ENCODE results near the gene CPEB4.

The CPEB4 gene

DNA sequence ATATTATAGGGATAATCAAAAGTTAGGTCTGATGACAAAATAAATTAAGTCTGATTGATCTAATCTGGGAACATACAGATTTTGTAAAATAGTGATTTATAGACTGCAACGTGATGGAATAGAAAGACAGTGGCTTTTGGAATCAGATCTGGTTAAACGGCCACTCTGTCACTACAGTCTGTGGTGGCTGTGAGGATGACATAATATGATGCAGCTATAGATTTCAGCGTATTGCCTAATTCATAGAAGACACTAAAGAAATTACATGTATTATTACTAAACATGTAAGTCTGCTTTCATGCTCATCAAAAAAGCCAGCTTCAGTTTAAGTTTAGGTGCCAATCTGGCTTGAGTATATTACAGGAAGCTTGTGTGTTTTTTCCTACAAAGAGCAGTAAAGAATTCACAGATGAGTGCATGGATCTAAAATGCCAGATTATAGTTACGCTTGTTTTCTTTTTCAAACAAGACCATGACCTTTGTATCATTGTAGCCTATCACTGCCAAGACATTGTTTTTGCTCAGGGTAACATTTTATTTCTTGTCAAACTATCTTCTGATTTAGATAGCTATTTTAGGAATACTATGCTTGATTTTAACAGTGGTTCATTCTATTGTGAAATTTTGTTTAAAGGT lies 25.7 kb downstream of the CPEB4 start:
- peak; percentile 23 for DNase-seq (ENCODE audit: low spot score)

DNA sequence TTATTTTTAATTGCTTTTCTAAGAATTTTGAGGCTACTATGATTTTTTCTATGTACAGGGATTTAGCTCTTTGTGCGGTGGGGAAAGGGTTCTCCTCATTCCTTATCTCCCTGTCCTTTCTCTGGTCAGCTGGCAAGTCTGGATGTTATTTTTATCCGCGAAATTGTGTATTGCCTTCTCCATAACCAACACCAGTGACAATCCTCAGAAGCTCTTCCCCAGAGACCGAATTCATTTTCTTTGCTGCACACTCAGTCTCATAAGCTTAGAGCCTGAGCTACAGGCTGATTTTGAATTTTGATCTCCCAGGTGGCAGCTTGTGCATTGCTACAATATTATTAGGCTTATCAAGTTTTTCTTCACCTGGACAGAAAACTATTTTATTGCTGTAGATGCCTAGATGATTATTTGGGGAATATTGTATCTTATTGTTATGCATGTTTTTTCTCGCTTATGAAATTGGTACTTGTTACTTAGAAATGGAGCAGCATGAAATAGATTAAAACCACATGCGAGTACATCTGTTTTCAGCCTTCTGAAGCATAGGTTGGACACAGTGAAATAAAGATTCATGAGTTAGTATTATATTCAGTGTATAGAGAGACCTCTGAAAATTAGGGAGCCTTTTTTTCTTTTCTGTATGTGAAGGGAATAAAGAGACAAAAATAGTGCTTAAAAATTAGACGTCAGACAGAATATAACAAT lies 27.3 kb downstream of the CPEB4 start:
- peak; percentile 53 for DNase-seq (ENCODE audit: low spot score)

DNA sequence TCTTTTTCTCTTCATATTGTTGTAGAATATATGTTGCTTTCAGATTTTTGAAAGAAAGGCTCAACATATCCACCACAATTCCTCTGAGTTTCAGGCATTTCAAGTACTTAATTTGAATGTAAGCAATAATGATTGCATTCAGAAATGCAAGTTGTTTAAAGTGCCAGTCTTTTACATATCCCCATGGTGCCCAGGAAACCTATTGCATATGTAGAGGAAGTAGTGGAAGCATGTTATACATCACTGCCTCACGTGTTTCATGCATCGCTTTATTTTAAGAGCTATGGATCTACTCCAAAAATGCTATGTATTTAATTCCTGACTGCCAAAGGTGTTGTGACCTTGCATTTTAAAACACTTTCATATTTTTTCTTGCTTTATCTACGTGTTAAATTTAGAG lies 28.1 kb downstream of the CPEB4 start:
- DNase-seq (ENCODE audit: low spot score), result no peak

DNA sequence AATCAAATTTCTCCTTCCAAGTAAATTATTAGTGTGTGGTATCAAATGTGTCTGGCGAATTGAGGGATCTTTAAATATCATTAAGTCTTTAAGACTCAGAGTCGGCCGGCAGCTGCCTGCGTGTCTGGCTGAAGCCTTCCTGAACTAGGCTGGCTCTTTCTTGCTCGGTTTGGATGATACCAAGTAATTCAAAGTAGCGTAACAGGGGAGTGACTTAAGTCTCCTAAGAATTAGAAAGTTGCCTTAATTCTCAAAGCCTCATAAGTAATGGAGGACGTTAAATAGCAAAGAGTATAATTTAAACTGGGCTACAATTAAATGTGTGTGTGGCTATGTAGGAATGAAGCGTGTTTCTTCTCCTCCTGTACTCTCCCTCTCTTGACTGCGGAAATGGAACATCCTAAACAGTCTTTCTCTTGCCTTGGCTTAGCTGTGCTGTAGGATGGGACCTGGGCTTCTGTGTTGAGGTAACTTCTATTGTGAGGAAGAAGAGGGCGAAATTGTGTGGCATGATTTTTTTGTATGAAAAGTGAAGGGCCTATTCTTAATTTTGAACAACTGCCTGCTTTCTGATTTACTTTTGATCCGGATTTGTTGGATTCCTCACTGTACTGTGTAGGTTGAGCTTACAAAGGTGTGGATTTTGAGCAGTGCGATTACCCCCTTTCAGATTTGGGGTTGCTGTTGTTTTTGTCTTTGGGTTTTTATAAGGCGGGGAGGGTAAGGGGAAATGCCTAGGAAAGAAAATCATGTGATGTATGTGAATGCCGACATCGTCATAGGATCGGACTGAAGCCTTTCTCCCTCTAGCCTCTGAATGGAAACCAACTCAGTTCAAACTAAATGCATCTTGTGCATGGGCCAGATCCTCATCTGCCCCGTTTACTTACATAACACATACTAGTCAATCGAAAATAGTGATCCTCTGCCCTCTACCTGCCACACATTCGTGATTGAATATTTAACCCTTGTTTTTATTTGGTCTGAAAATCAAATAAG lies 29.9 kb downstream of the CPEB4 start:
- peak; percentile 93 for DNase-seq (ENCODE audit: low spot score)

DNA sequence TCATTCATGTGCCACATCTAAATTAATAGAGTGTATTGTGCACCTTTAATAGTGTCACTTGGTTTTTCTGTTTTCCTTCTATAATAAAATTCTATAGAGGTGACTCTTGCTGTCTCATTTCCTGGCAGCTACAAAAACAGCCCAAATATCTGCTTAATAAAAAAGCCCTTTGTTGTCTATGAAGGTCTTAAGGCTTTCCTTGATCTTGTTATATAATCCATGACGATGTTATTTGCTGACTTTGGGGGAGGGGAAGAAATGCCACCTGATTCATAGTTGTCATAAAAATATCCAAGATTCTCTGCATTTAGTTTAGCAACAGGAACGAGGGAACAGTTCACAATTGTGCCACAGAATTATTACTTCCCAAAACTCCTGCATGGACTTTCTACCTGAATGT lies 31.3 kb downstream of the CPEB4 start:
- DNase-seq (ENCODE audit: low spot score), result no peak

DNA sequence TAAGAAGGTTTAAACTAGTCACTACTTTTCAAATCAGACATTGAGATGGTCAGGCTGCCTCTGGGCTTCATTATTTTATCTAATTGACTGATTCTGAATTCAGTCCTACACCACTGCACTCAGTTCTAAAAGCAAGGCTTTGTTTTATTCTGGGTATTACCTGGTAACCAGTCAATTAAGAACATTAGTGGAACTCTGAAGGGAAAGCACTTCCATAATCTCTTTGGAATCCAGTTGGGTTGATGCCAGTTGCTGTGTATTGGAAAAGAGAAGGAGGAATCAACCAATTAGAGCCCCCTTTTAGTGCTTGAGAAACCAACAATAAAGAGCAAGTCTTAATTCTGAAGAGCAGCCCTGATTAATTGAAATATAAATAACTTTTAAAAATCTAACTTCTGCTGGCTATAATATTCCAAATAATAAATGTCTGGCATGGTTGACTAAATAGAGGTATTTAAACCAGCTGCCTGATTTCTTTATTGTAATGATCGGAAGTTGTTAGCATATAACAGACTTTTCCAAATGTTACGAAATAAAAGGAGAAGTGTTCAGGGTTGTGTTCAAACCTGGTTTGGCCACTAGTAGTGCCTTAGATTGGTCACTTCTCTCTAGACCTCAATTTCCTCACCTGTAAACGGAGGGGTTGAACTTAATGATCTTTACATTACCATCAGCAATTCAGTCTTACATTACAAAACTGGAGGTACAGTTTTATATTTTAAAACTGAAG lies 32.0 kb downstream of the CPEB4 start:
- no peak for DNase-seq (ENCODE audit: low spot score)

DNA sequence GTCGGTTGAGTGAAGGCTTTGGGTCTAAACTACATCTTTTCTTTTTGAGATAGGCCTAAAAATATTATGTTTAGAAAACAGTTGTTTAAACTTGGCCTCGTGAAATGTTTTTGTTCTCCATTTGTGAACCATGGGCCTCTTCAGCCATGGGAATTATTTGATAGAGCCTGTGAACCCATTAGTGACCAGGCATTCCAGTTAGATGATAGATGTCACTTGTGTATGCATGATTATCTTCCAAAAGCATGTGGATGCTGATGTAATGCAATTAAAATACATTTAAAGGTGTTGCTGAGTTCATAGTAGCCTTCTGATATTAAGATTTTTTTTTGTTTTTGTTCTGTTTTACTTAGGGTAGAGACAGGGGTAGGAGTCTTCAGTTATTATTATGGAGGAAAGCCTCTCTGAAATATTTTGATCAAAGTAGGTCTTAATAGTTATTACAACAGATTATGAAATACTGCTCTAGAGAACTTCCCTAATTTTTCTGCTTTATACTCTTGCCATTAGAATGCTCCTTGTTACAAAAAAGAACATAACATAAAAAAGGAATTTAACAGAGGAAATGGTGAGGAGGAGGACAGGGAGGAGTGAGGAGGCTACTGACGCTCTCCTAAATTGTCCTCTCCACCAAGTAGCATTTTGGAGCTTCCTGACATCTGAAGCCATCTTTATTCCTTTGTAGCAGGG lies 32.9 kb downstream of the CPEB4 start:
- no peak for DNase-seq (ENCODE audit: low spot score)

DNA sequence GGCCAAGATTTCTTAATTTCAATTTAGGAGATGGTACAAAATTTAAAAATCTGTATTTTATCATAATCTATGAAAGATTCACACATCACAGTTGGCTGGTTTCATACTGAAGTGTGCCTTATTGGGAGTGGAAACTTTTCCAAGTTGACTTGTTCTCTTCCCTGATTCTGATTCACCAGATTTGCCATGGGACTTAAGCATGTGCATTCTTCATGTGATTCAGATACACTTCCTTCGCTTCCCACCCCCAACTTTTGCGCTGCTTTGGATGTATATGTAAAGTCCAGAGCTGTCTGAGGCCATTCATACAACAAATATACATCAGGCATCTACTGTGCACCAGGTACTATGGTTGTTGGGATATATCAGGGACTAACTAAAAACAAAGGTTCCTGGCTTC lies 34.4 kb downstream of the CPEB4 start:
- no peak for DNase-seq (ENCODE audit: low spot score)

DNA sequence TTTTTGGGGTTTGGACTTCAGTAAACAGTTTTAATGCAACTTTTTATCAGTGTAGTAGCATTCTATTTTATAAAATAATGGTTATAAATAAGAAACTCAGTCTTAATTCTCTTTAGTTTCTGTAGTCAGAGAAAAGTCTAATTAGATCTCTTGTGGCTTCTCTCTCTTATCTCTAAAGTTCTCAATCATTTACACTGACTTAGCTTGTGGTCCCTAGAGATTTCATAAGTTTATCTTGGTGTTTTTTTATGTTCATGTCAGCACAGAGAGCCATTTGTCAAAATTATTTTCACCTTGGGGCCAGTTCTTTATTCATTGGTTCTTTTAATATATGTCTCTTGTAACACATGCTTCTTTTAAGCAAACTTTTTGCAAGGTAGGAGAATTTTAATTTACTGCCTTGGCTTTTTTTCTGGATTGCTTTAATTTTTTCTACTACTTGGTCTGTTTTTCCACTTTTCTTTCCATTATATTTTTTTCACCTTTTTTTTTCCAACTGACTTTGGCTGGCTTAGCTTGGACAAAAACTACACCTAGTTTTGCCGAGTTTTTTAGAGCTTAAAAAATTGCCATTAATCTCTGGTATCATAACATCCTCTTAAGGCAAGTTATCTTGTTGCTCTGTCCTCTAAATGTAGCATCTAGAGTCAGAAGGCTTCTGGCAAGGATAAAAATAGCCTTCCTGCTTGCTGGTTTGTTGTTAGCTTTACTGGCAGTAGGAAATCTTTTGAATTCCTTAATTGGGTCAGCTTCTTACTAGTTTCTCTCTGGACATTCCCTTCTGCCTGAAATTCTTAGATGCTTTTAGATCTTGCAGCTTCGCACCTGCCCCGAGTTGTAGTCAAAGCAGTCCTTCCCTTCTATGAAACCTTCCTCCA lies 35.3 kb downstream of the CPEB4 start:
- no peak for DNase-seq (ENCODE audit: low spot score)

DNA sequence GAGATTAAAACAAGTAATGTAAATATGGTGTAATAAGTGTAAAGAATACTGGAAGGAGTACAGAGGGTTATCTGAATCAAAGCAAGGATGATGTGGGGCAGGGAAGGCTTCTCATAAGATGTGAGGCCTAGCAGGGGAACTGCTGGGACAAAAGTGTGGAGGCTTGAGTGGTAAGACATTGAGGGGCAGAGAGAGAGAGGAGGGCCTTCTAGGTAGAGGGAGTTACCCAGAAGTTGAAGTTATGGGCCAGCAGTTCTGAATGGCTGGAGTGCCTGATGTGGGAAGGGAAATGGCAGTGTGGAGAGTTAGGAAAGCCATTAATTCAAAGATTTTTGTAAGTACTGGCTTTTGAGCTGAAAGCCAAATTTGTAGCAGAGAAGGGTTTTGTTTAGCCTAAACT lies 36.8 kb downstream of the CPEB4 start:
- DNase-seq (ENCODE audit: low spot score), result no peak

DNA sequence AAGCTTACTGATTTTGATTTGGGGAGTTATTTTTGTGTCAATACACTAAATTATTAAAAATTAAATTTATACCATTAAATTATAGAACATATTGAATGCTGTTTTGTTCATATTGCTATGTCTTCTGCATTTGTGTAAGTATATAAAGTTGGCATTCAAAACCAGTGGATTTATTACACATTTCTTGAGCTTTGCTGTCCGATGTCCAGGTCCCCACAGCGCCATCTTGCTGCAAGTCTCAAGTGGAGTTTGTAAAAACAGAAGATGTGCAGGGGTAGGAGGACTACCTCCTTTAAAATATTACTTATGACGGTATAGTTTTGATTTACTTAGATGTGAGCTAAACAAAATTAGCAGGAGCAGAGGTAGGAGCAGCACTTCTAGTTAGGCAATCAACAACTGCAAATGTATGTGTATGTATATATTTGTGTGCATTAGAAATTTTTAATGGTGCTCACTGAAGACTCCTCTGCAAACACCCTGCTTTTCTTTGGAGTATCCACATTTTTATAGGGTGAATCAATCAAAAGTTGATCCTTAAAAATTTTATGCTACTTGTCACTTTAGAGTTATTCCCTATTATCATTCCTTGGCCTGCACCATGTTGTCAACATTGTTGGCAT lies 37.4 kb downstream of the CPEB4 start:
- peak; percentile 42 for DNase-seq (ENCODE audit: low spot score)

DNA sequence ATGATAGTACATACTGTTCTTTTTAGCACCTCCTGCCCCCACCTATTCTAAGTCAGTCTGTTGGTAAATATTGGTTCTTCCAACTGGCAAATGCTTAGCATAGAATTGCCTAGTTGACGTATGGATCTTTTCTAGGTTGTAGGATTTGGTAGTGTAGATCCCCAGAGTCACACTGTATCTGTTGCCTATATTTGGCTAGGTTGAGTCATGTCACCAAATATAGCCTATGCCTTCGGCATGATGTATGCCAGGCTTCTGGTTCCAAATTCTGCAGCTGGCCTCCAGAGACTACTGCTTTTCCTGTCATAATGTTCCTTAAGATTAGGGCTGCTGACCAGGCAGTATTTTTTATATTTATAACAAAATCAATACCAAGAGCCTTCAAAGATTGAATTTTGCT lies 38.2 kb downstream of the CPEB4 start:
- DNase-seq (ENCODE audit: low spot score), result no peak

DNA sequence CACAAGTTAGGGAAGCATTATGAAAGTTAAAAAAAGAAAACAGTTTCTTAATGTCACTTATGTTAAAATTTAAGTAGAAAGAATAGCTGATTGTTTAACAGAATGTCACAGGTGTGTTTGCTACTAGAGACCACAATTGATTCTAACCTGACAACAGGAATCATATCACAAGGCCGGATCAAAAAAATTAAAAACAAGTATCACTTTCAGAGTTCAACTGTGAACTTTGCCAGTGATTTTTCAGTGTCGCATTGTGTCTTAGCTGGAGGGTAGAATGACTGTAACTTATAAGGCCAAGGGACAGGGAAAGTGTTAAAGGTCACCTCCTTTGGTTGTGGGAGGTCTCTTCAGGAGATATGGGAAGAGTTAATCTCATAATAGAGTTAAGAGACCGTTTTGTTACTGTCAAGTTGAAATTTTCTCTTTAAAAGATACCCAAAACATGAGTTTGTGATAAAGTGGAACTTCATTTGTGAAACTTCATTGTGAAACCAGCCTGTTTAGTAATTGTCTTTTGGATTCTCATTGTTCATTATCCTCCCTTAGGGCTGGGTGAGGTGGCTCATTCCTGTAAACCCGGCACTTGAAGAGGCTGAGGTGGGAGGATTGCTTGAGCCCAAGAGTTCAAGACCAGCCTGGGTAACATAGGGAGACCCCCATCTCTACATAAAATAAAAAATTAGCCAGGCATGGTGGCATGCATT lies 40.9 kb downstream of the CPEB4 start:
- no peak for DNase-seq (ENCODE audit: low spot score)

DNA sequence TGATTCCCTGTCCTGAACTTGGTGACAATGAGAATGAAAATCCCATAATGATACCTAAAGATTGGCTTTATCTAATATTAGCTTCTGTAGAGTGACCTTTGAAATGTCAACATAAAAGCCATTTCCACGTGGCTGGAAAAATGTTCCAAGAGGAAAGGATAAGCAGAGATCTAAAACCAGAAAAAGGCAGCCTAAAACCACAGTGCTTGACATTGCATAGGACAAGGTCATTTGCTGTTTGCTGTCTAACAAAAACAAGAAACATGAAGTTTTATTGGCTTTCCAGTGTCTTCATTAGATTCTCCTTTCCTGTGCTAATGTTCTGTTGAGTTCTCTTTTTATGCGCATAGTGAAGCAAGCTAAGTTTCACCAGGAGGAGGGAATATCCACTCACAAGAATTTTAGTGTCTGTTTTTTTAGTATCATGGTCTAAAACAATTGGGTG lies 44.6 kb downstream of the CPEB4 start:
- no peak for DNase-seq (ENCODE audit: low spot score)

DNA sequence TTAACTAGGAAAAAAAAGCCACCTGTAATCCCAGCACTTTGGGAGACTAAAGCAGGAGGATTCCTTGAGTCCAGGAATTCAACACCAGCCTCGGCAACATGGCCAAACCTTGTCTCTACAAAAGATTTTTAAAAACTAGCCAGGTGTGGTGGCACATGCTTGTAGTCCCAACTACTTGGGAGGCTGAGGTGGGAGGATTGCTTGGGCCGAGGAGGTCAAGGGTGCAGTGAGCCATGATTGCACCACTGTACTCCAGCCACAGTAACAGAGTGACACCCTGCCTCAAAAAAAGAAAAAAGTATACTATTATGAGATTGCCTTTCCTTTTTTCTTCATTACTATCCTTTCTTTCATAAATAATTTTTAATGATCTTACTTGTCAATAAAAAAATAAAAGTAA lies 45.8 kb downstream of the CPEB4 start:
- DNase-seq (ENCODE audit: low spot score), result no peak

DNA sequence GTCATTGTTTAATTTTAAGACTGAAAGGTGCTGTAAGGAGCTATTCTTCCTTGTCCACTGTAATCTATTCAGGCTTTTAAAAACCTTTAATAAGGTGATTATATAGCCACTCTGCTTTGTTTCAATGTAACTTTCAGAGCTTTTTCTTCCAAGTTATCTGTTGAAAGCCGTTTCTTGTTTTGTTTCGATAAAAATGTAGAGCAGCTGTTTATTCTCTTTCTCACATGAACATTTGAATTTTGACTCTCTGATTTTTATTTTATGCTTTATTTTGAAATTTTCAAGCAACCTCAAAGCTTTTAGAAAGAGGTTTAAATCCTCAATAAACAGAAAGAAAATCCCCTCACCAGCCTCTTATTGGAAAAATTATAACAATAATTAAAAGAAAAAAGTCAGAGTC lies 47.2 kb downstream of the CPEB4 start:
- no peak for DNase-seq (ENCODE audit: low spot score)

DNA sequence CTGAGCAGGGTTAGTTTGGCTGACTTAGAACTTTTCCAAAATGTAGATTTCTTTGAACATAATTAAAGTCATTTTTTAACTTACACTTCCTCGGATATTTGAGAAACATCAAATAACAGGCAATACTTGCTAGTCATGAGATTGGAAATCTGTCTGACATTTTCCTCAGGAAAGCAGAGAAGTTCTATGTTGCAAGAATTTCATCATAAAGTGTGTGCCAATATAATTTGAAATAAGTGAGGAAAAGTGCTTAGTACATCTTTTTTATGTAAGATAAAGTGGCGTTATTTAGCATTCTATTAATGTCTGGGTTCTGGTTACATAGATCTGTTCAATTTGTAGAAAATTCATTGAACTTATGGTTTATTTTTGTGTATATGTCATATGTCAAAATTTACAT lies 52.1 kb downstream of the CPEB4 start:
- no peak for DNase-seq (ENCODE audit: low spot score)

DNA sequence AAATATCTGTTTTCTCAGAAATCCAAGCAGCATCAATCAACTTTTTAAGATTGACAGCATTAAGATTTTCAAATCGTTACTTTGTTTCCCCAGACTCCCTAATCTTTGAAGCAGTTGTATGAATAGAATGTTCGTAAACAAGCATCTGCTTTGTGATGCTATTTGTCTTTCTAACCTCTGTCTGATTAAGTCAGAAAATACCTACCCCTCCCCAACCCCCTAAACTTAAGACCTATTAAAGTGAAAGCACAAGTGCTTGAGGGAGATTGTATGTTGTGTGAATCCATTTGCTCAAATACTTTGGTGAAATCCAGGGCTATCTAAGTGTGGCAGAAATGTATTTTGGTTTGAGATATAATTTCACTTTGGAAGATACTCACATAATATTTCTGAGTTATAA lies 53.0 kb downstream of the CPEB4 start:
- no peak for DNase-seq (ENCODE audit: low spot score)

Measured in SK-N-DZ (cell line).